Right lobe of liver (tissue), 4 donors: Measurements from ENCODE around the gene SERP2.

Source experiments
- CTCF ChIP-seq, 4 donors: fragments of 200-600 bp in 3 of 4; fragments of 450-650 bp in 1 of 4; IDR thresholded peaks; one replicate each; pipeline versions ENCODE4 v1.5.1 to v1.8.0; 2016 to 2022; ENCODE audit warnings: antibody characterized with exemption in 4 of 4, mild to moderate bottlenecking in 2 of 4
- POLR2A ChIP-seq: fragments of 450-650 bp; IDR thresholded peaks from one replicate; pipeline ENCODE4 v1.6.1; 2017; ENCODE audit warnings: antibody characterized with exemption, mild to moderate bottlenecking
- donor health status: DM: no; HTN: no; CAD: no.
- donor health status: DM: no; HTN: no; CAD: no.
- donor health status: DM: no; HTN: yes; CAD: no.

- TF ChIP-seq CTCF (IDR thresholded peaks at IDR 0.05) (no peak), POLR2A (no peak)
Measured at GRCh38 chr13:44355621-44356020, 18.0 kb upstream of the SERP2 start.
